T-cell (primary cell): Measurements from ENCODE around the gene PHF12. TPM values are rescaled to one million over a fixed set of nuclear protein-coding genes. Genes with fewer than 3 reads are reported as not detected.

Experiments
- ATAC-seq, 4 experiments: fragments of 200-7000 bp in 3 of 4; fragments of 150-1000 bp in 1 of 4; cut with Tn5 transposase; replicated peaks in 1 of 4; 1 replicate in 3 of 4; 2 replicates in 1 of 4; pipeline ENCODE4 v1.10.0; 2021; ENCODE audit warnings: moderate library complexity in 3 of 4, mild to moderate bottlenecking in 2 of 4, moderate number of reproducible peaks in 1 of 4
- CTCF ChIA-PET, 2 donors: fragments of 300-600 bp; sonication (Branson Sonifier 250); formaldehyde crosslinking; loops; one replicate each; lab custom pipeline; 2022; ENCODE audit warnings: antibody characterized with exemption in 2 of 2; lab: Charles Lee
- POLR2A ChIA-PET, 2 donors: fragments of 300-600 bp; sonication (Branson Sonifier 250); formaldehyde crosslinking; loops; one replicate each; lab custom pipeline; 2022; ENCODE audit warnings: antibody characterized with exemption in 2 of 2; lab: Charles Lee
- DNase-seq, 35 experiments: peaks; one replicate each; pipeline versions ENCODE4 v3.0.0 to v3.0.0-alpha.2; 2013 to 2023
- H3K27ac ChIP-seq: one replicate; pipeline ENCODE4 v1.5.1; 2013; ENCODE audit warnings: low read length
- H3K27me3 ChIP-seq, 2 experiments: replicated peaks in 1 of 2; 1 replicate in 1 of 2; 2 replicates in 1 of 2; pipeline versions ENCODE4 v1.6.1 to v1.7.0; 2013; ENCODE audit warnings: low read length in 1 of 2, mixed read lengths in 1 of 2; ENCODE audit not compliant: control insufficient read depth in 2 of 2, insufficient read depth in 2 of 2; ENCODE audit errors: extremely low read depth in 1 of 2
- H3K36me3 ChIP-seq, 2 donors: 1 replicate in 1 of 2; 2 replicates in 1 of 2; pipeline versions ENCODE4 v1.6.1 to v1.7.0; 2013; ENCODE audit warnings: low read length in 1 of 2; ENCODE audit not compliant: control insufficient read depth in 2 of 2, insufficient read depth in 1 of 2; ENCODE audit errors: extremely low read depth in 1 of 2
- H3K4me1 ChIP-seq, 2 experiments: 1 replicate in 1 of 2; 2 replicates in 1 of 2; pipeline versions ENCODE4 v1.6.1 to v1.7.0; 2013; ENCODE audit warnings: low read length in 2 of 2, mixed read lengths in 1 of 2; ENCODE audit not compliant: insufficient read depth in 2 of 2, control insufficient read depth in 1 of 2; ENCODE audit errors: extremely low read depth in 1 of 2
- H3K4me3 ChIP-seq, 2 donors: 1 replicate in 1 of 2; 2 replicates in 1 of 2; pipeline versions ENCODE4 v1.5.1 to v1.7.0; 2013; ENCODE audit warnings: mild to moderate bottlenecking in 2 of 2, low read length in 1 of 2, moderate library complexity in 1 of 2; ENCODE audit not compliant: control insufficient read depth in 1 of 2; ENCODE audit errors: extremely low read depth in 1 of 2
- H3K9me3 ChIP-seq: 2 replicates; pipeline ENCODE4 v1.7.0; 2013
- H3K27ac Mint-ChIP-seq, 2 donors: one replicate each; pipeline ENCODE4 v1.8.0; 2020 to 2021; ENCODE audit warnings: mild to moderate bottlenecking in 2 of 2, mixed read lengths in 2 of 2
- H3K27me3 Mint-ChIP-seq, 2 donors: one replicate each; pipeline ENCODE4 v1.8.0; 2021 to 2022; ENCODE audit warnings: mixed read lengths in 2 of 2
- H3K36me3 Mint-ChIP-seq: one replicate; pipeline ENCODE4 v1.8.0; 2021; ENCODE audit warnings: mixed read lengths
- H3K4me1 Mint-ChIP-seq, 3 donors: one replicate each; pipeline ENCODE4 v1.8.0; 2020 to 2022; ENCODE audit warnings: mixed read lengths in 3 of 3, mild to moderate bottlenecking in 1 of 3
- H3K4me3 Mint-ChIP-seq, 3 donors: one replicate each; pipeline ENCODE4 v1.8.0; 2020 to 2022; ENCODE audit warnings: mild to moderate bottlenecking in 3 of 3, mixed read lengths in 3 of 3, moderate library complexity in 3 of 3
- H3K9me3 Mint-ChIP-seq, 3 donors: one replicate each; pipeline ENCODE4 v1.8.0; 2020 to 2022; ENCODE audit warnings: mixed read lengths in 3 of 3
- WGBS: methylation state at CpG from one replicate; pipeline ENCODE4 v1.1.5; 2013; ENCODE audit warnings: missing lambda C conversion rate; ENCODE audit not compliant: insufficient coverage; 5-methylcytosine and 5-hydroxymethylcytosine counted together
- total RNA-seq, 35 experiments: library from RNA in 6 of 35; stranded (reverse) in 6 of 35; fragments of 120-200 nt in 1 of 35; gene quantifications; one replicate each; pipeline versions ENCODE4 v1.2.1 to v1.2.4 and lab custom pipeline; 2013 to 2026

PHF12 gene
- total RNA-seq, 5 donors from 2014 or later (not counting 1 experiment from before 2014, with no cell fraction given): 121 to 176 (median 123) TPM

DNA sequence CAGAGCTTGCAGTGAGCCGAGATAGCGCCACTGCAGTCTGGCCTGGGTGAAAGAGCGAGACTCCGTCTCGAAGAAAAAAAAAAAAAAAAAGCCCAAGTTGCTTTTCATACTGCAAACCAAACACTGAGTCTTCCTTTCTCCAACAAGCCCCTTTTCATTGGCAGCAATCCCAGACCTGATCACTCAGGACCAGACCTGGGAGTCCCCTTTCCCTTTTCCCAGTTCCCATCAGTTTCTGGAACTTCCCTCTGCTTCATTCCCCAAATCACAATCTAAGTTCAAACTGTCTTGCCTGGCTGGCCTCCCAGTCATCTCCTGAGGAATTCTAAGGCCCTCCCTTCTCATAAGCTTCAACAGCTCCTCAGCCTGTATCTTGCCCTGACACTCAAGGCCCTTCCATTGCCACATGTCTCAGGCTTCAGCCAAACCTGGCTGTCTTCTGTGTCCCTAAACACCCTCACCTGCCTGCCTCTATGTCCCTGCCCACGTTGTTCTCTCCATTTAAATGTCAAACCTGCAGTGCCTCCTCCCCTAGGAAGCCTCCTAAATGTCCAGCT lies 11.8 kb upstream of the PHF12 start:
- ATAC-seq (no peak), DNase-seq (no peak)
- POLR2A ChIA-PET: interaction anchor here in 1 of 2 donors (0.7 kb wide), 1 partner anchor 352 kb away, joined by 4 read pairs; no protein-coding TSS in a partner anchor

DNA sequence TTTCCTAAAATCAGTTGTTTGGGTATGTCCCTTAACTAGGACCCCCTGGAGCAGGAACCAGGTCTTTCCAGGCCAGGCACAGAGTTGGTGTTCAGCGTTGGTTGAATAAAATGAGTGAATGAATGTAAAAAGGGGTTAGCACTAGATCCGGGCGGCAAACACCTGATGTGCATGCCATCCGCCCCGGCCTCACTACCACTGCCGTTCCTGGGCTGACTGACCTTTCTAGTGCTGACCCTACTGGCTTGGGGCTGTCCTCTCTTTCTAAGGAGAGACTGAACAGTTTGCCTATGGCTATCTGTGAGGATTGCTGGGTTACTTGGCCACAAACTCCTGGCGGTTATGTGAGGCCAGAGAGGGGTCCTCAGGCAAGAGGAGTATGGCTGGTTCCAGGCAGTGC lies 10.1 kb upstream of the PHF12 start:
- no peak overlapping the region for H3K4me3 Mint-ChIP-seq
- ChIA-PET CTCF (no interaction called here), POLR2A (interaction anchor here in 1 of 2 donors (0.6 kb wide), 1 partner anchor 75 kb away, joined by 7 read pairs; no protein-coding TSS in a partner anchor)
- Histone ChIP-seq H3K9me3 (no peaks in the 10 kb centered on the region), H3K4me1 (peaks cover 0 to 4% of the 10 kb centered on the region in 2 experiments), H3K27me3 (peaks cover 0 to 36% of the 10 kb centered on the region in 2 experiments), H3K4me3 (no peak overlapping the region), H3K36me3 (no peaks in the 10 kb centered on the region), H3K27ac (no peak overlapping the region)
- no peaks in the 10 kb centered on the region for H3K36me3 Mint-ChIP-seq
- DNase-seq (no peak), ATAC-seq (no peak)
- H3K27me3 Mint-ChIP-seq: peaks cover 14 to 16% of the 10 kb centered on the region in 2 donors
- H3K4me1 Mint-ChIP-seq: peaks cover 0 to 2% (median 0%) of the 10 kb centered on the region in 3 donors
- no peaks in the 10 kb centered on the region for H3K9me3 Mint-ChIP-seq
- no peak overlapping the region for H3K27ac Mint-ChIP-seq
- 100% methylated on average over 2 of the region's 7 CpGs for WGBS

More for the DNA sequence above, 11.8 kb upstream of the PHF12 start:
- peaks cover 0 to 2% (median 0%) of the 10 kb centered on the region in 3 donors for H3K4me1 Mint-ChIP-seq
- no peaks in the 10 kb centered on the region for H3K9me3 Mint-ChIP-seq
- CTCF ChIA-PET: interaction anchor here (0.7 to 3.6 kb wide), 4 partner anchors 10 to 213 kb away, joined by 3 to 74 read pairs (median 4); no protein-coding TSS in a partner anchor
- no peaks in the 10 kb centered on the region for H3K36me3 Mint-ChIP-seq
- no peak overlapping the region for H3K27ac ChIP-seq
- H3K4me1 ChIP-seq: peaks cover 0 to 4% of the 10 kb centered on the region in 2 experiments
- no peak overlapping the region for H3K4me3 Mint-ChIP-seq
- no peak overlapping the region for H3K27ac Mint-ChIP-seq
- no peak overlapping the region for H3K4me3 ChIP-seq
- WGBS: 53% methylated on average over 5 of the region's 6 CpGs
- no peaks in the 10 kb centered on the region for H3K9me3 ChIP-seq
- H3K36me3 ChIP-seq: no peaks in the 10 kb centered on the region
- peaks cover 0 to 33% of the 10 kb centered on the region in 2 experiments for H3K27me3 ChIP-seq
- peaks cover 14 to 16% of the 10 kb centered on the region in 2 donors for H3K27me3 Mint-ChIP-seq

DNA sequence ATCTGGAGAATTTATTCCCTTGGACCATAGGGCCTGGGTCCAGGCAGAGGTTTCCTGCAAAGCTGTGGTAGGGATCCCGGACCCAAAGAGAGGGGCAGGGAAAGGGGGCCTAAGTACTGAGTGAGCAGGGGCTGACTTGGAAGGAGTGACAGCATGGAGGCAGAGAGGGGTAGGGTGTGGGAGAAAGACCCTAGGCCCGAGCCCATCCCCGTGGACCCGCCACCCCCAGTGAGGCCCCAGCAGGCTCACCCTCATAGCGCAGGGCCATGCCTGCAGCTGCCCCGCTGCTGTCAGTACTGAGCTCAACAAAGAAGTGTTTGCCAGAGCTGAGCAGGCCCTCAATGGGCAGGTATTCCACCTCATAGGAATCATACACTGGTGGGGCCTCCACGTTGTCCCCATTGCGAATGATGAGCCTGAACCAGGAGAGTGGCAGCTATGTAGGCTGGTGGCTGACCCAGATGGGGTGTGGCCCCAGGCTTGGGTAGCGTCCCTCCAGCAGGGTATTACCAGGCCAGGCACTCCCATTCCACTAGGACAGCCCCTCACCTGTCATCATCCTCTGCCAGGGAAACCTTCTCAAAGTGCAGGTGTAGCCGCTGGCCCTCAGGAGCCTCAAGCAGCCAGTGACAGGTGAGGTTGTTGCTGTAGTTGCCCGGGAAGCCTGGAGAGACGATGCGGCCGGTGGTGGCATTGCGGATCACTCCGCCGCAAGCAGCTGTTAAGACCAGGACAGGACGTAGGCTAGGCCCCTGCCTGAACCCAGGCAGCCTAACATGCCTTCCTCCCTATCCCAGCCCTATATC lies 9.1 kb upstream of the PHF12 start:
- ATAC-seq: no peak
- no peak overlapping the region for H3K27ac ChIP-seq
- CTCF ChIA-PET: no interaction called here
- Mint-ChIP-seq H3K4me1 (no peaks in the 10 kb centered on the region), H3K27me3 (peaks cover 13 to 14% of the 10 kb centered on the region in 2 donors), H3K9me3 (no peaks in the 10 kb centered on the region), H3K36me3 (no peaks in the 10 kb centered on the region), H3K4me3 (no peak overlapping the region), H3K27ac (no peak overlapping the region)
- peaks cover 0 to 32% of the 10 kb centered on the region in 2 experiments for H3K27me3 ChIP-seq
- 96% methylated on average over 18 of the region's 18 CpGs for WGBS
- H3K4me1 ChIP-seq: no peaks in the 10 kb centered on the region
- H3K36me3 ChIP-seq: no peaks in the 10 kb centered on the region
- DNase-seq: no peak
- H3K9me3 ChIP-seq: no peaks in the 10 kb centered on the region
- POLR2A ChIA-PET: no interaction called here
- no peak overlapping the region for H3K4me3 ChIP-seq

DNA sequence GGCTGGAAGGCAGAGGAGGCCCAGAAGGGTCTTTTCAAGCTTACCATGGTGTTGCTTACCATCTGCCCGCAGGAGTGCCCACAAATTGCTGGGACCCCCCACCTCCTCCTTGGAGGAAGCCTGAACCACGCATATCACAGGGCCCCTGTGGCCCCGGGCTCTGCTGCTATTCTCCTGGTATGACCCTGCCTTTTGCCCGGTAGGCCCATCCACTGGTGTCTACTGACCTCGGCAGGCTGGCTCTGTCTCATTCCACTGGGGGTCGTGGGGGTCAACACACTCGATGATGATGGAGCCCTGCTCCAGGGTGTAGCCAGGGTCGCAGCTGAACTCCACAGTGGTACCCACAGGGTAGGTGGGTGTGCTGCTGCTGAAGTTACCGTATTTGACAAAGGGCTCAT lies 8.2 kb upstream of the PHF12 start:
- POLR2A ChIA-PET: no interaction called here
- peaks cover 0 to 22% of the 10 kb centered on the region in 2 experiments for H3K27me3 ChIP-seq
- peaks cover 12 to 14% of the 10 kb centered on the region in 2 donors for H3K27me3 Mint-ChIP-seq
- no peak for DNase-seq
- no peak for ATAC-seq
- no peaks in the 10 kb centered on the region for H3K9me3 ChIP-seq
- H3K9me3 Mint-ChIP-seq: no peaks in the 10 kb centered on the region
- WGBS: 74% methylated on average over 8 of the region's 9 CpGs
- no peak overlapping the region for H3K27ac Mint-ChIP-seq
- no peaks in the 10 kb centered on the region for H3K4me1 ChIP-seq
- H3K36me3 Mint-ChIP-seq: no peaks in the 10 kb centered on the region
- no peaks in the 10 kb centered on the region for H3K36me3 ChIP-seq
- CTCF ChIA-PET: no interaction called here
- no peak overlapping the region for H3K4me3 ChIP-seq
- H3K27ac ChIP-seq: no peak overlapping the region
- H3K4me1 Mint-ChIP-seq: no peaks in the 10 kb centered on the region
- no peak overlapping the region for H3K4me3 Mint-ChIP-seq

- peaks cover 0 to 20% of the 10 kb centered on the region in 2 experiments for H3K27me3 ChIP-seq
- Mint-ChIP-seq H3K4me3 (no peak overlapping the region), H3K9me3 (no peaks in the 10 kb centered on the region), H3K27ac (no peak overlapping the region), H3K4me1 (no peaks in the 10 kb centered on the region), H3K27me3 (peaks cover 12 to 14% of the 10 kb centered on the region in 2 donors), H3K36me3 (no peaks in the 10 kb centered on the region)
- ATAC-seq (no peak), DNase-seq (no peak)
- H3K9me3 ChIP-seq: no peaks in the 10 kb centered on the region
- ChIA-PET CTCF (interaction anchor here (0.5 to 0.8 kb wide), 4 partner anchors 21 to 511 kb away, joined by 3 to 6 read pairs (median 4); no protein-coding TSS in a partner anchor), POLR2A (interaction anchor here in 1 of 2 donors (0.7 kb wide), 1 partner anchor 1928 kb away, joined by 4 read pairs; no protein-coding TSS in a partner anchor)
- 95% methylated on average over 18 of the region's 18 CpGs for WGBS
- no peaks in the 10 kb centered on the region for H3K36me3 ChIP-seq
- H3K27ac ChIP-seq: no peak overlapping the region
- H3K4me3 ChIP-seq: no peak overlapping the region
- H3K4me1 ChIP-seq: no peaks in the 10 kb centered on the region
These were observed 7.6 kb upstream of the PHF12 start for GRCh38 chr17:28958820-28959455.

- DNase-seq (no peak), ATAC-seq (no peak)
- H3K36me3 ChIP-seq: no peaks in the 10 kb centered on the region
- peaks cover 1 to 8% of the 10 kb centered on the region in 2 experiments for H3K4me1 ChIP-seq
- Mint-ChIP-seq H3K9me3 (no peaks in the 10 kb centered on the region), H3K36me3 (no peaks in the 10 kb centered on the region), H3K27ac (no peak overlapping the region), H3K4me1 (no peaks in the 10 kb centered on the region), H3K27me3 (peaks cover 3 to 4% of the 10 kb centered on the region in 2 donors), H3K4me3 (no peak overlapping the region)
- peaks cover 0 to 17% of the 10 kb centered on the region in 2 experiments for H3K27me3 ChIP-seq
- 92% methylated on average over 6 of the region's 7 CpGs for WGBS
- H3K27ac ChIP-seq: no peak overlapping the region
- ChIA-PET CTCF (interaction anchor here in 1 of 2 donors (0.6 kb wide), 1 partner anchor 389 kb away, joined by 3 read pairs; no protein-coding TSS in a partner anchor), POLR2A (interaction anchor here in 1 of 2 donors (0.7 kb wide), 1 partner anchor 1929 kb away, joined by 4 read pairs; no protein-coding TSS in a partner anchor)
- H3K9me3 ChIP-seq: no peaks in the 10 kb centered on the region
- H3K4me3 ChIP-seq: no peak overlapping the region
These were observed 6.7 kb upstream of the PHF12 start for GRCh38 chr17:28957992-28958355.
